Dermis blood vessel endothelial cell (primary cell): ENCODE measurements around the gene UBAC2. TPM values are rescaled to one million over a fixed set of nuclear protein-coding genes. Genes with fewer than 3 reads are reported as not detected.

Source experiments
- DNase-seq: peaks from one replicate; pipeline ENCODE4 v3.0.0; 2010
- total RNA-seq: library from RNA; depleted of rRNA; stranded (reverse); fragments of >200 nt; gene quantifications from 2 replicates; pipeline ENCODE4 v1.2.3, GENCODE V29; 2014

The UBAC2 gene
- total RNA-seq, 1 donor from 2014 or later = 48.8 TPM

DNA sequence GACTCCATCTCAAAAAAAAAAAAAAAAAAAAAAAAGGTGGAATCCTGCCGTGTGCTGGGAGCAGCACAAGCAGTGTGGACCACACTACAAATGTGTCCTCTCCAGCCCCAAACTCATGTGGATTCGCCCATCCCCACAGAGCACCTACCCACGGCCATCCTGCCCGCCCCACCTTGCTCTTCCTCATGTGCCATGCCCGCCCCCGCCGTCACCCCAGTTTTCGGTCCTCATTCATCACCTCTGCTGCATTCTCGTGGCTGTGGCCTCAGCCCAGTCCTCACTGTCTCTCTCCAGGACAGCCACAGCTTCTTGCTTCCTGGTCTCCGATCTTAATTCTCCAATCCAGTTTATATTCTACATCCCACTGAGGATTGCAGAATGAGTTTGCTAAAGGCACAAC, 220.6 kb downstream of the UBAC2 start:
- no peak for DNase-seq

DNA sequence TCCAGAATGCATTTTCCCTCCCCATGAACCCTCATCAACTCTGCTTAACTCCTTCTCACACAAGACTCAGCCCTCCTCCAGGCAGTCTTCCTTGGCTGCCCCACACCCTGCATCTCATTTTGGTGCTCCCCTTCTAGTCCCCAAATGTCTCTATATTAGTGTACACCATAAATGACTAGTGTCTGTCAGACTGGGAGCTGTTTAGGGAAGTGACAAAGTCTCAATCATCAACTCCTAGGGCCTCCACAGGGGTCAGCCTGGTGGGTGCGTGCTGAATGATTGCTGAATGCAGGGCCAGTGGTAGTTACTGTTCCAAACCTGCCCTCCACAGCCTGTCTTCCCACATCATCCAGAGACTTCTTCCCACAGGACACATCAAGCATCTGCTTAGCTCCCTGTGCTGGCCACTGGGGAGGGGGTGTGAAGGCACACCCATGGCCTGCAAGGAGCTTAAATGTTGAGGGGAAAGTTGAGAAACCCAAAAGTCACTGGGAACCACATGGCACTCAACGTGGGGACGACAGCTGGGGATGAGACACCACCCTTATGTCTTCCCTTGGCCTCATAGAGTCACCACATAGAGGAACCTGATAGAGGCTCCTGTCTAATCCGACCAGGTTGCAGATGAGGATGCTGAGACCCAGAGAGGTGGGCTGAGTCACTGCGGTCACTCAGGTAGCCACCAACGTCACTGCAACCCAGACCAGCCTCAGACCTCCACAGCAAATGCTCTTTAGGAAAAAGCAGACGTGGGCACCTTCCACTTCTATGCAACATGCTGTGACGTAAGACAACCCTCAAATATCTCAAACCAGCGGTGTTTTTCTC, 221.3 kb downstream of the UBAC2 start:
- DNase-seq = no peak

DNA sequence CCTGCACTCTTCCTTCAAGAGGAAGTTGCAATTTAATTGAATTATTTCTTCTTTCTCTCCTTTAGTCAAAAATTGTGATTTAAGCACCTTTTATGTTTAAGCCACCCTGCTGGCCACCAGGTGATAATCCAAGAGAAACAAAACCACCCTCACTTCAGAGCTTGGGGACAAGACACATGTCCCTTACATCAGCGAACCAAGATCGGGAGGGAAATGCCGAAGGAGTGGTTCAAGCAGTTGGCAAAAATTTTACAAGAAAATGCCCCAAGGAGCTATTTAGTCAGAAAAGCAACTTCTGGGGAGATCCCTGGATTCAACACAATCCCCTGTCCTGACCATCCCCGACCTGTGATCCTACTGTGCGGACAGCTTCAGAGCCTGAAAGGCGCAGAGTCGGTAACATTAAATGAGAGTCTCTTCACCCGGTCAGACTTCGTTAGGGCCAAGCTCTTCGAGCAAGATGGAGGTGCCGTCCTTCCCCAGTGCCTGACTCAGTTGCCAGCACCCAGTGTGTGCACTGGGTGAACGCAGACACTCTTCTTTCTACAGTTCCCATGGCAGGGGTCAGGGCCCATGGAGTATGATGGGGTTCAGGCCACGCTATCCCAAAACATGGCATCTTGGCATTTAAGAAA, 222.0 kb downstream of the UBAC2 start:
- no peak for DNase-seq

DNA sequence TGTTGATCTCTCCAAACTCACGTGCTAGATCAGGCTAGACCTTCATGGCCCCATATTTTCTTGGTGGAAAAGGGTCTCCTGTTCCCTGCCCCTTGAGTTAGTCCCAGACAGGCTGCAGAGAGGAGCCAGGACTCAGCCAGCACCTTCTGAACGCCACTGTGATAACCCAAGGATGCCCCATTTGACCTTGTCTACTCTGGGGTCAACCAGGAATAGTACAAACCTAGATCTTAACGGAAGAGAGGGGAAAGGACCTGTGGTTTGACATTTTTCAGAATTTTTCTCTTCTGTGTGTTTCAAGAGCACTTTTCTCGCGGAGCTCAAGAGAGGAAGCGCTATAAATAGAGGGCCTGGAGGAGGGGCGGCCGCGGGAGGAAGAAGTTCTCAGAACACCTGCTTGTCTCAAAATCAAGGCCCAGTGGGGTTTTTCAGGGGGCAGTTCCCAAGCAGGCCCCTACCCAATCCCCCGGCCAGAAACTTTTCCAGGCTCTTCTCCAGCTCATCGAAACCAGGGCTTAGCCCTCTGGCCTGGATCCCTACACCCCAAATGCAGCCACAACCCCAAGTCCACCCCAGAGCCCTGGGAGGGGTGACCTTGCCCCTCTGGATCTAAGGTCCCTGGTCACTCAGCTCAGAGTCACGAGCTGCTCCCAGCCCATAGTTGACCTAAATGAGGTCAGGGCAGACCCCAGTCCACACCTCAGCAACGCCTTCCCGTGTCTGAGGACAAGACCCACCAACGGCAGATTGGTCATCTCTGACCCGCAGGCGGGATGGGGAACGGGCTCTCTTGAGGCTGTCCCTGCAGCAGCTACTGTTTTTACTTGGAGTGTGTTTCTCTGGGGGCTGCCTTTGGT, 225.1 kb downstream of the UBAC2 start:
- no peak for DNase-seq

DNA sequence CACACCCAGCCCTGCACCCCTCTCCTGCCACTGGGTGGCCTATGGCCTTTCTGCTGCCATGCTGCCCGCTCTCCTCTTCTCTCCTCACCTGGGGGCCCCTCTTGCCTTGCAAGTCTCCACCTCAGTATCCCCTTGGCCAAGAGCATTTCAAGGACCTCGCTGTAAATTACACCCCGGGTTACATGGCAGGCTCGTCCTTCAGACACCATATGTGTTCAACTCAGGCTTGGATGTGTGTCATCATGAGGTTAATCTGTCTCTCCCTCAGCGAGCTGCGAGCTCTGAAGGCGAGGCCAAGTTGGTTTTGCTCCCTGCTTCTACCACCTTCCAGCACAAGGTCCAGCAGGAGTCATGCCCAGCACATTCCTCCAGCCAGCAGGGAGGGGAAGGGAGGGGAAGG, 225.8 kb downstream of the UBAC2 start:
- DNase-seq = no peak

DNA sequence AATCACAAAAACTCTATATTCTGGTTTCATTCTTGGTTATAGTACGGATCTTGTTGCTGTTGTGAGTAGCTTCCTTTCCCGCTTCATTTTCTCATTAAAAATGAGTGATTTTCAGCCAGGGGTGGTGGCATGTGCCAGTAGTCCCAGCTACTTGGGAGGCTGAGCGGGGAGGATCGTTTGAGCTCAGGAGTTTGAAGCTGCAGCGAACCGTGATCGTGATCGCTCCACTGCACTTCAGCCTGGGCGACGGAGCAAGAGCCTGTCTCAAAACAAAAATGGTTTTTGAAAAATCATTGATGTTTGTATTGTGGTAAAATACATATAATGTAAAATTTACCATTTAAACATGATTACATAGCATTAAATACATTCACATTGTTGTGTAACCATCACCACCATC, 229.0 kb downstream of the UBAC2 start:
- DNase-seq = no peak

DNA sequence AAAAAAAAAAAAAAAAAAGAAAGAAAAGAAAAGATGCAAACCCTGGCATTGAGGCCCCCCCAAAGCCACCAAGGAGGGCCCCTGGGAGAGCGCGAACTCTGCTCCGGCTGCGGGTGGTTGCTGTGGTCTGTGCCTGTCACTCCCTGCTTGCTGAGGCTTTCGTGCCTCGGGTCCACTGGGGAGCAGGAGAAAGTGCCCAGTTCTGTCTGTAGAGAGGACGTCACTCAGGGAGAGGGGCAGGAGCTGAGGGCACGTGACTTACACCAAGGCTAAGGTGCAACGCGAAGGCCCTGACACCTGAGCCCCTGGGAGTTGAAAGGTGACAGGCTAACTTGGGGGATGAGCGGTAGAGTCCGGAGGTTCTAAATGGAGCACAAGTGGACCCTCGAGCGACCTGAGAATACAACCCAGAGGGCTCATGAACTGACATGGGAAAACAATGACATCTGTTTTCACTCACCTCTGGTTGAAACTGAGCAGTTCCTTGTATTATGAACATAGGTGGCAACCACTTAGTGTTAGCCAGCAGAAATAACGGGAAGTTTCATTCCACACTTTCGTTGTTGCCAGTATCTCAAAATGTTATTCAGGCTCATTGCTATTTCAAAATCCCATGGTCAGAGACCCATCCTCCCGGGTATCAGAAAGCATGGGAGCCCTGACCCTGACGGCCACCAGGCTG, 231.4 kb downstream of the UBAC2 start:
- DNase-seq = no peak

DNA sequence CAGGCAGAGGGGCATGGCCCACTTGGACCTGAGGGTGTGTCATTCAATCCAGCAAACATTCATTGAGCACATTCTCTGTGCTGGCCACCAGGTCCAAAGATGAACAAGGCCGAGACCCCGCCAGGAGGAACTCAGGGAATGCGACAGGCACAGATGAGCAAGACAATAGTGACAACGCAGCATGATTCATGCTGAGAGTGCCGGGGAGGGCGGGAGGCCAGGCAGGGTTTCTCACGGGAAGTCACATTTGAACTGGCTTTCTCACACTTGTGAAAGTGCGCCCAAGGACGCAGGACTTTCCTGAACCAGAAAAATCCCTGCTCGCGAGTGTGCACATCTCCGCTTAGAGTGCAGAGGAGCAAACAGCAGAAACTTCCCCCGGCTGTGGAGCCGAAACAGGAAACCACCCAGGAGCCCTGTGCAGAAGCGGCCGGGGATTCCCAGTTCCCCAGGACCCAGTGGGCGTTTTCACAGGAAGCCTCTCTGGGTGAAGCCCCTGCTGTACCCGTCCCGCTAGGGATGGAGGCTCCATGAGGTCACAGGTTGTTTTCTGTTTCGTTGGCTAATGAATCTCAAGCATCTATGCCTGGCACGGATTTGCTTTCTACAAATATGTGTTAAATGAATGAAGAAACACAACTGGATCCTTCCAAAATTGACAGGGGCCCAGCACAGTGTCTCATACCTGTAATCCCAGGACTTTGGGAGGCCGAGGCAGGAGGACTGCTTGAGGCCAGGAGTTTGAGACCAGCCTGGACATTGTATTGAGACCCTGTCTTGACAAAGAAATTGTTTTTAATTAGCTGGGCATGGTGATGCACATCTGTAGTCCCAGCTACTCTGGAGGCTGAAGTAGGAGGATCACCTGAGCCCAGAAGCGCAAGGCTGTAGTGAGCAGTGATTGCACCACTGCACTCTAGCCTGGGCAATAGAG, 232.2 kb downstream of the UBAC2 start:
- DNase-seq = peak; percentile 78

DNA sequence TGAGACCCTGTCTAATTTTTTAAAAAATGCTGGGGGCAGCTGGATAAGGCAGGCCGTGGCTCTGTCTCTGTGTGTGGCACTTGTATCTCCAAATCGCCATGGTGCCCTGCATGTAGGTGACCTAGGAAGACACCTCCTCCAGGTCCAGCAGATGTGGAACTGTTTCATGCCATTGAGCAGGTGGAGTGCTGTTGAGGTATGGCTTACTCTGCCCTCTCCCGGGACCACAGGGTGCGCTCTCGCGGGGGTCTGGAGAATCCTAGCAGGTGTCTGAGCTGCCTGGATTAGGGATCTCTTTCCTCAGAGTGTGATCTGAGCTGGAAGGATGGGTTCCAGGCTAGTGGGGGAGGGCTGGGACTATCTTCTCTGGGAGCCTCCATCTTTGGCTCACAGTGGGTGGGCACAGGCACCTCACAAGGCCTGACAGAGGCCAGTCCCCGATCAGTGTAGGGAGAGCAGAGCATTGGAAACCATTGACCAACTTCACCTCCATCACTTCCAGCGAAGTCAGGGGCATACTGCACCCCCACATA, 233.0 kb downstream of the UBAC2 start:
- no peak for DNase-seq

DNA sequence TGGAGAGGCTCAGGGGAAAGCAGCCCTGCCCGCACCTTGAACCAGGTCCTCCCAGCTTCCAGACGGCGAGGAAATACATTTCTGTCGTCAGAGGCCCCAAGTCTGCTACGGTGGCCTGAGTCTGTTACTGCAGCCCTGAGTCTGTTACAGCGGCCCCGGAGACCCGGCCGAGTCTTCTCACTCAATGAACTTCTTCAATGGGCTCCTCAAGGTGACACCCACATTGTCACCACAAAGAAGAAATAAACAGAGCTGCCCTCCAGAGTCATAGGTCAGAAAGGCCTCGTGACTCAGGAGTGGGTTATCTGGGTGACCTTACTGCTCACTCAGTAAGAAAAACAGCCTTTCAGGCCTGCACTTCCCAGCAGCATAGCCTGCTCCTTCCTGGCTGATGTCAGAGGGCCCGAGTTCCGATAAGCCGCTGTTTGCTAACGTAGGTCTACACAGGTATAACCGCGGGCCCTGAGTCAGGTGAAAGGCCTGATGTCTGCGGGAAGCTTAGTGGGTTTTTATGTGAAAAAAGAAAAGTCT, 233.7 kb downstream of the UBAC2 start:
- peak; percentile 13 for DNase-seq

DNA sequence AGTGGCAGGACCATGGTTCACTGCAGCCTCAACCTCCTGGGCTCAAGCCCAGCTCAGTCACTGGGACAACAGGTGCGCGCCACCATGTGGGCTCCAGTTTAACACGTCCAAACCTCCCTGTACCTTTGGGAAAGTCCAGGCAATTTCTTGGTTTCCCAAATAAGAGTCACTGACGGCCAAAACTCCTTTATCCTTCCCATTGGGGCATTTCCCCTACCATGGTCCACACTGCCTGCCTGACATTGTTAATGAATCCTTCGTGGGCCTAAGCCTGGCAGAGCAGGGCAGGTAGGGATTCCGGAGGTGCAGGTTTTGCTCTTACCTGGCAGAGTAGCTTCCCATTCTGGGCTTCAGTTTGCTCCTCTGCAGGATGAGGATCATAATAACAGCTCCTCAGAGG, 234.5 kb downstream of the UBAC2 start:
- no peak for DNase-seq

DNA sequence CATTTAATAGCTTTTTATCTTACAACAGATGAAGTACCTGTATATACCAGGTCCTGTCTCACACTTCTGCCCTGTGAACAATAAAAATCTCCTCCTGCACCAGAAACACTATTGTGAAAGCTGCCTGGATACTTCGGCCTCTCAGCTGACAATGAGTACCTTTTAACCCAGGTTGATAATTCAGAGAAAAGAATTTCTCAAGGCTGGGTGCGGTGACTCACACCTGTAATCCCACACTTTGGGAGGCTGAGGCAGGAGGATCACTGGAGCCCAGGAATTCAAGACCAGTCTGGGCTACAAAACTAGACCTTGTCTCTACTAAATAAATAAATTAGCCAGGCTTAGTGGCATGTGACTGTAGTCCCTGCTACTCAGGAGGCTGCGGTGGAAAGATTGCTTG, 235.3 kb downstream of the UBAC2 start:
- DNase-seq = no peak

Other genes with a start within 250 kb of the UBAC2 start
- 556 and 666 TPM in 2 replicates for gene DOCK9, start 222.8 kb upstream of the UBAC2 start, total RNA-seq
- gene GPR18, start 57.5 kb downstream of the UBAC2 start, total RNA-seq = not detected in 2 replicates
- gene GPR183, start 106.5 kb downstream of the UBAC2 start, total RNA-seq = 0.09 and 0.34 TPM in 2 replicates